Stimulated activated CD8-positive, alpha-beta memory T cell treated with anti-CD3 and anti-CD28 coated beads, Interleukin-12 subunit alpha, Interleukin-12 subunit beta, amount 100 ng/mL, for 24 hours (primary cell): ENCODE data around the gene PIEZO2.

Experiments
- DNase-seq: peaks from one replicate; pipeline ENCODE4 v3.0.0-alpha.2; 2020; ENCODE audit errors: extremely low read depth

PIEZO2 gene

DNA sequence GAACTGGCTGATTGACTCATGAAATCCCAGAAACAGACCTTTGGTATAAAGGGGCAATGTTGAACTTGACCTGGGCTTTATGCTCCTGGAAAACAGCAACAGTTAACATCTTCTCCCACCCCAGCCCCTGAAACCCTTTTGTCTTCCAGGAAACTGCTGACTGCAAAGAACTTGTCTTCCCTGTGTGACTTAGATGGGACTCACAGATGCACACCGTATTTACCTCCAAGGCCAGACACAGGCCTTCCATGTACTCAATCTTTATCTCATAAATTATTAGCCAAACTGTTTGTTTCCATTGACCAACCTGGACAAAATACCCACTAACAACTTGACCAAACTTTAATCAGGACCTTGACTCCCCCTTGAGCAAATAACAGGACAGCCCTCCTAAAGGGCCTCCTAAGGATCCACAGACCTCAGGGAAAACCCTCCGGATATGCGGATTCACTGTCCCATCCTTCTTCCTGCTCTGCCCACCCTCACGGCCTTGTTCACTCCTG lies 36.3 kb downstream of the PIEZO2 start:
- DNase-seq, result no peak

DNA sequence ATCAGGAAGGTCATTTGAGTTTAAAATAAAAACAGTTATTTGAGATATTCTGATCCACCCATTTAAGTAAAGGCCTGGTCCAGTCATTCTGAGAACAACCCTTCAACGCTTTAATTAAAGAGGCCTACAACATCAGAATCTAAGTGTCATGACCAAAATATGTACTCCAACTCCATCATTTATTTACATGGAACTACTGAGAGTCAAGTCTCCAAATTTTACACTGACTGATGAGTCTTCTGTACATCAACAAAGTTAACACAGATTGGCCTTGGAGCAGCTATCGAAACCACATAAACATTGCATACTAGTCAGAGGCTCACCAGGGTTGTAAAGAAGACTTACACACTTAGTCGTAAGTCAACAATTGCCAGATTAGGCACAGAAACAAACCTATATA lies 37.1 kb downstream of the PIEZO2 start:
- no peak for DNase-seq

- no peak for DNase-seq
Observed at GRCh38 chr18:11110509-11110908, 38.9 kb downstream of the PIEZO2 start.

GRCh38 chr18:11108947-11109346 lies 40.4 kb downstream of the PIEZO2 start:
- no peak for DNase-seq

DNA sequence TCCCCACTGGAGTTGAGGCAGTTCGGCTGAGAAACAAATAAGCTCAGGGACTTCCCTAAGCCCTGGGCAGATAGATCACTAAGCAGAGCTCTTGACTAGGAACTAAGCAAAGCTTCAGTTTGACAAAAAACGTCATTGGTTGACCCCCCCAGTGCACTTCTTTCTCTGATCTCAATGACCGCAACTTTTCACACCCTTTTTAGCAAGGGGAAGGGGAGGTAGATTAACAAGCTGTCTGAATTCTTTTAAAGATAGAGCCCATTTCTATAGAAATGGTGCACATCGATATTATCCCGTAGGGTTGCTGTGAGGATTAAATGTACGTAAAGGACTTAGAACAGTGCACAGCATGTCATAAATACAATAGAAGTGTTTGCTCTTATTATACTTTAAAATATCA lies 42.5 kb downstream of the PIEZO2 start:
- no peak for DNase-seq

- DNase-seq, result no peak
Observed at GRCh38 chr18:11105463-11105862, 43.9 kb downstream of the PIEZO2 start.

GRCh38 chr18:11104307-11104706 lies 45.1 kb downstream of the PIEZO2 start:
- no peak for DNase-seq

DNA sequence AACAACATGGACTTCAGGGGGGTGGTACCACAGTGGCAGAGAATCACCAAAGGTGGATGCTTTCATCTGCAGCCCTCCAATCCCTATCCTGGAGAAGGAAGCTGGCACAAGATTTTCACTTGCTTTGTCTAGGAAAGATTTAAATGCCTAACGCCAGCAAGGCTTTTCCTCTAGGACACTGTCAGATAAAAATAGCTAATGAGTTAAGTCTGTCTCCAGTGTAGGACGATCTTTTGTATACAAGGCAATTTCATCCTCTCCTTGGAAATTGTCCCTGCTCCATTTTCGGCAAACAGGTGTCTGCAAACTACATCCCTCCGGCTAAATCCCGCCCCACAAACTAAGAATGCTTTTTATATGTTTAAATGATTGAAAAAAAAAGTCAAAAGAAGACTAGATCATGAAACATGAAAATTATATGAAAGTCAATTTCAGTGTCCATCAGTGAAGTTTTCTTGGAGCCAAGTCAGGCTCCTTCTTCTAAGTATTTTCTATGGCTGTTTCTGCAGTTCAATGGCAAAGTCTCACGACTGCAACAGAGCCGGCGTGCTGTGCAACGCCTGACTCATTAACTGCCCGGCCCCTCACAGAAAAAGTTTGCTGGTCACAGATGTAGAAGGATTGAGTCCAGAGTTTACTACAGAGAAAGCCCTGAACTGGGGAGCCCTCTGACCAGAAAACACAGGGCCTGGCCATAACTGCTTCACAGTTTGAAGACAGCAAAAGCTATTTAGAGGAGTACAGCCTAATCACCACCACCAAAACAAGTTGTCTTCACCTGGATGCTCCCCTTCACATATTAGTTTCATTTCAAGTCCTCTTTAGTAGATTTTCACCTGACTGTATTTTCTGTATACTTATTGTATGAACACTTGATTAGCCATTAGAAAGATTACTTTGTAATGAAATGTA lies 52.3 kb downstream of the PIEZO2 start:
- no peak for DNase-seq

- DNase-seq, result no peak
Observed at GRCh38 chr18:11096411-11096810, 53.0 kb downstream of the PIEZO2 start.

DNA sequence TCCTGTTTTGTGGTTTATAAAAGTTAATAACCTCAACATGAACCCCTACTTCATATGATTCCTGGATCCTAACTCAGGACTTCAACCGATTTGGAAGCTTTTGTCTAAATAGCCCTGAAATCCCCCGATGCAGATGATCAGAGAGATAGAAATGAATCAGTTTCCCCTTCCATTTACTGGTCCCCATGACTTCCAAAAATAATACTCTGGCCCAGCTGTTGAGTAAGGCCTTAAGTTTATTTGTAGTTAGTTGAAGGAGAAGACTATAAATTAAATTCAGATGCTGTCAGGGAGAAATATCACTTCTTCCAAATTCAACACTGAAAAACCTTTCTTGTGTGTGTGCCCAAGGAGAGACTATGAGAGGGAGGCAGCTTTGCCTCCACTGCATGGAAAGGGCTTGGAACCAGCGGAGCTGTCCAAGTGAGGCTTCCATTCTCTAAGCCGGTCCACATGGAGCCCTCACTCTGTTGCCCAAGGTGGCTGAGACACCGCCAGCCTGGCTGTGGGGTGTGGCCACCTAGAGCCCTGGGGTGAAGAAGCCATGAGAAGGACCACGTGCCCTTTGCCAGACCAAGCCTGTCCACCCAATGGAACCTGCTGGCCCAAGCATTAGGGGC lies 53.6 kb downstream of the PIEZO2 start:
- DNase-seq, result no peak

DNA sequence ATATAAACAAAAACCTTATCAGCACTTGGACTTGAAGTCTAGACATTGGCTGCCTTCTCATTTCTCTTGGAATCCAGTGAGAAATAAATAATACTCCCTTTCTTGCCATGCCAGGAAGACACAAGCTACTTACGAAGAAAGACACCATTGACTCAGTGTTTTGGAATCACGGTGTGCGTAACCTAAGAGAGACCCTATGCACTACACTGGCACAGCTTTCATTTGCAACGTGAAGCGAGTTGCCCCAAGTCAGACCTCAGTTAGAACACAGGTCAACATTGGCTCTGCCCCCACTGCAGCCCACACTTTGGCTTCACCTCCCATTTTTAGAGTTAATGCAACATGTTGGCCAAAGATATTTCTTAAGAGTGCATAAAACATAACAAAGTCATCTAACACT lies 54.2 kb downstream of the PIEZO2 start:
- DNase-seq, result no peak

DNA sequence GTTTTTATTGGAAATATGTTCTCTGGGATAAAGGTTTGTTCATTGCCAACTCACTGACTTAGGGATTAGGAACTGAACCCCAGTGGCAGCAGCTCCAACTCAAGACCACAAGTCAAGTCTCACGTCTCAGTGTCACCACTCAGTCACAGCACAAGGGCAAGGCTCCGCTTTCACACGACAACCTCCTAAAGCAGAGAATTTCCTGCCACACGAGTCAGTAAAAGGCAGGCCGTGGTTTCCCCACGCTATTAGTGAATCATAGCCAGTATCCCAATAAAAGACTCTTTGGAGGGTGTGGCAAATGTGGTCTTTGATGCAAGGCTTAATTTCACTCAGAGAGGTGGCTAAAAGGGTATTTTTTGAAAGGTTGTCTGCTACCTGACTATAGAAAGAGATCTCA lies 57.6 kb downstream of the PIEZO2 start:
- DNase-seq, result no peak

DNA sequence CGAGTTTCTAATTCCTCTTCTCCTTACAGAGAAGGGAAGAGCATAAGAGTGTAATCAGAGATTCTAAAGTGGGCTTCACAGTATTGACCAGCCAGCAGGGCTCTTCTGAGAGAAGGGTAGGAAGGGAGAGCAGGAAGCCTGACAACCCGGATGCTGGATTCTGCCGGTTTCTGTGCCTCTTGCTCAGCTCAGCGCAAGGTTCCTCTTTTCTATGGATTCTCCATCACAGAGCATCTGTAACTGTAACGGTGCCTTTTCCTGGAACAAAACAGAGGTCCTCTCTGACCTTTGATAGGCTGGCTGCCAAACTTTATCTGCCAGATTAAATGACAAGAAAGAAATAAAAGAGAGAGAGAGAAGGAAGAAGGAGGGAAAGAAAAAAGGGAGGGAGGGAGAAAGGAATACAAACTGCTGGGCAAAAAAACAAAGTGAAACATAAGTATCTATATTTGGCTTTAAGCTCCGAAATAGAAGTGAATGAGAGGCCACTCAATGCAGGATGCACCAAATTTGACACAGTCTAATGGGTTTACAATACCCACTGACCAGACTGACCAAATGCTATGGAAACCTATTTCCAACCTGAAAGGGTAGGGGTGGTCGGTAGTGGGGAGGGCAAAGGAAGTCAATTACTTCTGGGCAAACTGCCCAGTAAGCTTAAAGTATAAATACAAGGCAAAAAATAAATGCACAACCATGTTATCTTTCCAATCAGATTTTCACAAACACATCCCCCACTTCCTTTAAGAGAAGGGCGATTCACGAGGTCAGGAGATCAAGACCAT lies 59.2 kb downstream of the PIEZO2 start:
- DNase-seq, result no peak

DNA sequence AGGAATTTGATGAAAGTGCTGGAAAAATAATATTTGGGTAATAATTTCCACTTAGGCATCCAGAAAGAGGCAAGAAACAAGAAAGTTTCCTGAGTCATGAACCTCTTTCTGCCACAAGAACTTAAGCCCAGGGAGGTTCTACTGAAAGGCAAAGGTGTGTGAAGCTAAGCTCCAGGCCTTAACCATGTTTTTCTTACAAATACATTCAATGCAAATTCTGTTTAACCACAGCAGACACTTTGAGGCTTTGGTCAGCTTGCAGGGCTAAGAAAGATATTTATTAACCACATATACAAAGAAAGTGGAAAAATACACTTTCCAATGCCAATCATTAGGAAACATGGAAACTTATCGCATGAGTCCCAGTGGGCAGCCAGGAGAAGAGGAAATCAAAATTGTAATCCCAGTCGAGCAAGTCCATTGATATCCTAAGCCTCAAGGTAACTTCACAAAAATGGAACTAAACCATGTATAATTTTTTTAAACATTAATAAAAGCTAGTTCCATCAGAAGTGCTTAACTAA lies 68.3 kb downstream of the PIEZO2 start:
- DNase-seq, result no peak

DNA sequence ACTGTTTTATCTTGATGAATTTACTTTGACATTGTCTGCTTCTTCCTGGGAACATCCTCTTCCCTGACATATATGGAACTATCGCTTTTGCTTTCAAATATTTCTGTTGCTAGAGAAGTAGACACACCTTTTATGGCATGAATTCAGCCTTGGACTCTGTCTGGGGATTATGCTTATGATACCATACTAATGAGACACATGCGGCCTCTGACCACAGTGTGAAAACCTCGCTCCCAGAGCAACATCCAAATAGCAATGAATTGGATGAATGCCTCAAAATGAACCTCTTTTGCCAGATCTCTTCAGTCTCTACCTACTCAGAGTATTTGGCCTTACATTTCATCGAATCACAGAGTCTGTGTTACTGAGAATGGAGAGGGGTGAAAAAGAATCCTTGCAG lies 70.9 kb downstream of the PIEZO2 start:
- DNase-seq, result no peak

GRCh38 chr18:11077548-11078187 lies 71.7 kb downstream of the PIEZO2 start:
- DNase-seq, result no peak

- DNase-seq, result no peak
Observed at GRCh38 chr18:11074889-11075288, 74.5 kb downstream of the PIEZO2 start.

DNA sequence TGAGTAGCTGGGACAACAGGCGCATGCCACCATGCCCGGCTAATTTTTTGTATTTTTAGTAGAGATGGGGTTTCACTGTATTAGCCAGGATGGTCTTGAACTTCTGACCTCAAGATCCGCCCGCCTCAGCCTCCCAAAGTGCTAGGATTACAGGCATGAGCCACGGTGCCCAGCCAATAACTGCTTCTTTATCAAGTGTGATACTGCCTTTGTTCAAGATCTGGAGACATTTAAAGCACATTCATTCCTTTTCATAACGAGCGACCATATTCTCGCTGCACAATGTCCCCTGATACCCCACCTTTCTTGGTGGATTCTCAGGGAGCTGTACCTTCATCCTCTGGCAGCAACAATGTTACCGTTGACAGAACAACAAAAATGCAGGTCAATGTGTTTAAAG lies 75.4 kb downstream of the PIEZO2 start:
- DNase-seq, result no peak

- DNase-seq, result no peak
Observed at GRCh38 chr18:11072632-11073031, 76.7 kb downstream of the PIEZO2 start.

DNA sequence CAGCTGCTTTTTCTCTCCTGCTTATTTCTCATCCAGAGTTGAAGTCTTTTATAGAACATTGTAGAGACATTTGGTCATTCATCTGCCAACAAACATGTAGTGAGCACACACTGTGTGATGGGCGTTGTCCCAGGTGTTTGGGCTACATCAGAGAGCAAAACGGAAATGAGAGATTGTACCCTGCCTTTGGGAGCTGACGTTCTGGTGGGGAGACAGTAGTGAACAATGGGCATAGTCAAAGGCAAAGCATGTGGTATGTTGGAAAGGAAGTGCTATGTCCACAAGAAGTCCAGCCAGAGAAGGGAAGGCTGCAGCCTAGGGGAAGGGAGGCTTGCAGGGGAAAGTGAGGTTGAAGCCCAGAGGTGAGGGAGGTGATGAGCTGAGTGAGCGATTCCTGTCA lies 78.1 kb downstream of the PIEZO2 start:
- DNase-seq, result no peak

- DNase-seq, result no peak
Observed at GRCh38 chr18:11070593-11070992, 78.8 kb downstream of the PIEZO2 start.

- no peak for DNase-seq
Observed at GRCh38 chr18:11066038-11066437, 83.3 kb downstream of the PIEZO2 start.
